Hepatocyte (in vitro differentiated cells): ENCODE data around the gene HAVCR1.

ENCODE experiments used
- CTCF ChIP-seq: fragments of 200-600 bp; sonication (generic); IDR thresholded peaks from 2 replicates; pipeline ENCODE4 v1.5.1; 2016; ENCODE audit warnings: antibody characterized with exemption, mild to moderate bottlenecking; ENCODE audit not compliant: poor library complexity
- EZH2 ChIP-seq: fragments of 200-600 bp; sonication (generic); IDR thresholded peaks from 2 replicates; pipeline ENCODE4 v1.6.1; 2016; ENCODE audit warnings: antibody characterized with exemption, mild to moderate bottlenecking, borderline replicate concordance
- EZH2phosphoT487 ChIP-seq: fragments of 200-600 bp; sonication (generic); IDR thresholded peaks from one replicate; pipeline ENCODE4 v1.6.1; 2018; ENCODE audit warnings: antibody characterized with exemption, mild to moderate bottlenecking, low read depth, moderate library complexity; ENCODE audit not compliant: unreplicated experiment, severe bottlenecking

DNA sequence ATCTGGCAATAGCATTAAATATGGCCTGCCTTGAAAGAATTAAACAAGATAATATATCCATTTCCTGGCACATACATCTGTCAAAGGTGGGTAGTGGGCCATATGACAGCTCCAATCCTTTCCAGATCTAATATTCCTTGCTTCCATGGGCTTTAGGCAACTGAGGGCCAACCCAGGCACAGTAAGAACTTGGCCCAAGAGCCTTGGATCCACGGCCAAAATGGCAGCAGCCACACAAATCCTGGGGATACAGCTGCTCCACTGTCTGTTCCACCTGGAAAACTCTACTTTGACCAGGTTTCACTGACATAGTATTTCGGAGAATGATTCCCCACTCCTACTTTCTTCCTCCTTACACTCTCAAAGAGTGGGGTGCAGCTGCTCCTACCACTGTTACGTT is 13.3 kb downstream of the HAVCR1 start:
- no peak for TF ChIP-seq CTCF
- no peak for TF ChIP-seq EZH2
- TF ChIP-seq EZH2phosphoT487 = no peak
